ENCODE results near the gene NPIPB9. TPM values are rescaled to one million over a fixed set of nuclear protein-coding genes. Genes with fewer than 3 reads are reported as not detected.
"Not testable (repeated sequence)": the region's sequence is repeated elsewhere in the genome, so short reads cannot be mapped to it uniquely, and the experiment has no call there.

Gene NPIPB9
- 3.0 and 3.2 TPM in 2 replicates for total RNA-seq
- 1.0 and 1.5 TPM in 2 replicates for polyA plus RNA-seq

DNA sequence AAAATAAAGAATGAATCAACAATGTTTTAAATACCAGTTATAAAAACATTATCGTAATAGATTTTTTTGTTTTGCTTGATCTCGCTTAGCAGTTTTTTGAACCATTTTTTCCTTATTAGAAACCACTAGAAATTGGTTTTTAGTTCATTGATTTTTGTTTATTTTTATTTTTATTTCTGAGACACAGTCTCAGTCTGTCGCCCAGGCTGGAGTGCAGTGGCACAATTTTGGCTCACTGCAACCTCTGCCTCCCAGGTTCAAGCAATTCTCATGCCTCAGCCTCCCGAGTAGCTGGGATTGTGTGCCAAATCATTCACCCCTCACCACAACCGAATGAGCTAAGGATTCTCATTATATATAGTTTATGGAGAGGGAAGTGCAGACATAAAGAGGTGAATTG lies at the start of gene NPIPB9:
Gene NPIPB9 (plus strand): TSS at position 301 of the 400 bp plus-strand sequence.
- H3K27ac ChIP-seq; H3K4me1 ChIP-seq (ENCODE audit: insufficient read depth); H3K79me2 ChIP-seq; H3K9me3 ChIP-seq (ENCODE audit: low read depth); H3K9me2 ChIP-seq (replicated peaks; ENCODE audit: insufficient read depth); H4K20me1 ChIP-seq (ENCODE audit: insufficient read depth, poor library complexity, severe bottlenecking); H3K27me3 ChIP-seq; H3K4me3 ChIP-seq; DNase-seq (ENCODE audit: low spot score); H3K36me3 ChIP-seq (replicated peaks; ENCODE audit: insufficient read depth, low read depth); H2AFZ ChIP-seq; H3K4me2 ChIP-seq: not testable (repeated sequence)
- WGBS (ENCODE audit: low lambda C conversion rate, missing lambda C conversion rate): no CpG with 5 or more reads among the region's 5 CpGs

DNA sequence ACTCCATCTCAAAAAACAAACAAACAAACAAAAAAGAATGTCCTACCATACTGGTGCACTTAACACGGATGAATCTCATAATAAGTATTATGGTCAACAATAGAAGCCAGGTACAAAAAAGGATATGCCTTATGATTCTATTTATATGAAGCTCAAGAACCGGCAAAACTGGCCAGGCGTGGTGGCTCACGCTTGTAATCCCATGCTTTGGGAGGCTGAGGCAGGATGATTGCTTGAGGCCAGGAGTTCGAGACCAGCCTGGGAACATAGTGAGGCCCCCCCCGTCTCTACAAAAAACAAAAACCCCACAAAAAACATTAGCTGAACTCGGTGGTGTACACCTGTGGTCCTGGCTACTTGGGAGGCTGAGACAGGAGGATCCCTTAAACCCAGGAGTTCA lies 47.3 kb upstream of the NPIPB9 start:
- H3K4me2 ChIP-seq; H3K9me3 ChIP-seq (ENCODE audit: low read depth); H3K27me3 ChIP-seq; H3K4me3 ChIP-seq; H2AFZ ChIP-seq; H4K20me1 ChIP-seq (ENCODE audit: insufficient read depth, poor library complexity, severe bottlenecking); H3K36me3 ChIP-seq (replicated peaks; ENCODE audit: insufficient read depth, low read depth); H3K79me2 ChIP-seq; H3K9me2 ChIP-seq (replicated peaks; ENCODE audit: insufficient read depth); DNase-seq (ENCODE audit: low spot score); H3K4me1 ChIP-seq (ENCODE audit: insufficient read depth); H3K27ac ChIP-seq: not testable (repeated sequence)
- WGBS (ENCODE audit: low lambda C conversion rate, missing lambda C conversion rate): no CpG with 5 or more reads among the region's 7 CpGs

DNA sequence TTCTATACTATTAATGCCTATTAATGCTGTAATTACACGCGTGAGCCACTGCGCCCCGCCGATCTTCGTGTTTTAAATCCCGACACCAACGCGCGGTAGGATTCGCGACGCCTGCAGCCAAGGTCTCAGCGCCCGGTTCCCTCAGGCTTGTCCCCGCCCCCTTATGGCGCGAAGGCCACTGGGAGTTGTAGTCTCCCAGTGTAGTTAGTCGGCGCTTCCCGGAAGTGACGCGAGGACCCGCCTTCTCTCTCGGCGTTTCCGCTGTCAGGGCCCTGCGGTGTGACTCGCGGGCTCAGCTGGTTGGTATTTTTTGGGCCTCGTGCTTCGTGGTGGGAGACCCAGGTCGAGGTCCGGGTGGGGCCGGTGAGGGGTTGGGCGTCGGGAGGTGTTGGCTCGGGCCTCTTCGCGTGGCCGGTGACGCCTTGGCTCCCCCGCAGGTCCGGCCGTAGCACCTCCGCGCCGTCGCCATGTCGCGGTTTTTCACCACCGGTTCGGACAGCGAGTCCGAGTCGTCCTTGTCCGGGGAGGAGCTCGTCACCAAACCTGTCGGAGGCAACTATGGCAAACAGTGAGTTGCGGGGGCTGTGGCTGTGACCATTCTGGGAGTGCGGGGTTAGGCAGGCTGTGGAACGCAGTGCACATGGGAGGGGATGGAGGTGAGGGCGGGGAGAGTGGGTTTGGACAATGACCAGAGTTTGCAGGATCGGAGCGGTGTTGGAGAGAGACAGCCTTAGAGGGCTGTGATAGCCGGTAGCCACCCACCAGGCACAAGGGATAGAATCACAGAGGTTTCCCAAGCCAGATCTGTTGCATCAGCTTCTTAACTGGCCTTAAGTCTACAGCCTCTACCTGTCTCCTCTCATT lies 40.1 kb upstream of the NPIPB9 start, which contains the start of gene EIF3C:
Gene EIF3C (plus strand): TSS at position 245 of the 864 bp plus-strand sequence. CDS start 223 bp downstream, at position 468.
- not testable (repeated sequence) for H3K27me3 ChIP-seq; H3K4me3 ChIP-seq; H2AFZ ChIP-seq; H3K27ac ChIP-seq; H3K79me2 ChIP-seq; H3K9me2 ChIP-seq (replicated peaks; ENCODE audit: insufficient read depth); H3K4me1 ChIP-seq (ENCODE audit: insufficient read depth); H3K4me2 ChIP-seq; DNase-seq (ENCODE audit: low spot score); H3K9me3 ChIP-seq (ENCODE audit: low read depth); H3K36me3 ChIP-seq (replicated peaks; ENCODE audit: insufficient read depth, low read depth); H4K20me1 ChIP-seq (ENCODE audit: insufficient read depth, poor library complexity, severe bottlenecking)
- WGBS (ENCODE audit: low lambda C conversion rate, missing lambda C conversion rate): no CpG with 5 or more reads among the region's 66 CpGs

DNA sequence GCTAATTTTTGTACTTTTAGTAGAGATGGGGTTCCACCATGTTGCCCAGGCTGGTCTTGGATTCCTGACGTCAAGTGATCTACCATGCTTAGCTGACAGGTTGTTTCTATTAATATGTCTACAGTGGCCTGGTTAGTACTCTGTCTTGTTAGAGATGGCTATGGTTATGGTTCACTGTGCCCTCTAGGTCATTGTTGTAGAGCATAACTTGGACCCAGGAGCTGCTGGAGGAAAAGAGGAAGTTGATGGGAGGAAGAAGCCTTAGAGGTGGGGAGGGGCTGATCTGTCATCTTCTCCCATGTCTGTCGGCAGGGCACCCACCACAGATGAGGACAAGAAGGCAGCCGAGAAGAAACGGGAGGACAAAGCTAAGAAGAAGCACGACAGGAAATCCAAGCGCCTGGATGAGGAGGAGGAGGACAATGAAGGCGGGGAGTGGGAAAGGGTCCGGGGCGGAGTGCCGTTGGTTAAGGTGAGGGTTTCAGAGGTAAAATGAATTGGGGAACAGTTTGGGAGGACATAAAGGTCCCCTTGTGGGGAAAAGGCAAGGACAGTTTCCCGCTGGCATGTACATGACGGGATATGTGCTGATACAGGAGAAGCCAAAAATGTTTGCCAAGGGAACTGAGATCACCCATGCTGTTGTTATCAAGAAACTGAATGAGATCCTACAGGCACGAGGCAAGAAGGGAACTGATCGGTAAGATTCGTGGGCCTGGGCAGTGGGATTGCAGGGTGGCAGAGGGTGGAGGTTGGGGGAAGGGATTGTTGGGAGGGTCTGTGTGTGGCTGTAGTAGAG lies 28.5 kb upstream of the NPIPB9 start:
- DNase-seq (ENCODE audit: low spot score); H3K4me2 ChIP-seq; H3K4me3 ChIP-seq; H3K79me2 ChIP-seq; H4K20me1 ChIP-seq (ENCODE audit: insufficient read depth, poor library complexity, severe bottlenecking); H3K9me3 ChIP-seq (ENCODE audit: low read depth); H3K9me2 ChIP-seq (replicated peaks; ENCODE audit: insufficient read depth); H3K27me3 ChIP-seq; H3K36me3 ChIP-seq (replicated peaks; ENCODE audit: insufficient read depth, low read depth); H3K27ac ChIP-seq; H3K4me1 ChIP-seq (ENCODE audit: insufficient read depth); H2AFZ ChIP-seq: not testable (repeated sequence)
- WGBS (ENCODE audit: low lambda C conversion rate, missing lambda C conversion rate): over 99% methylated on average over 11 of the region's 15 CpGs

DNA sequence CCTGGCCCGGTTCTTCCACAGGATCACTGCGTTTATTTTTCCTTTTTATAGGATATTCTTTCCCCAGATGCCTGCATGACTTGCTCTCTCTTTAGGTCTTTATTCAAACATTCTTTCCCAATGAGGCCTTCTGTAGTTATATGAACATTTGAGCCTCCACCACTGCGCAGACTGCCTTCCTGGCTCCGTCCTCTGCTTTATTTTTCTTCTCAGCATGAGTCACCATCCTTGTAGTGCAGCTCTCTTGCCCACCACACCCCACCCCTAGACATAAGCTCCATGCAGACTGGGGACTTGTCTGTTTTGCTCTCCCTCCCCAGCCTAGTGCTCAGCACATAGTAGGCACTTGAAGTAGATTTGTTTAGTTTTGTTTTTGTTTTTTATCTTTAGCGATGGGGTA lies 20.3 kb upstream of the NPIPB9 start:
- DNase-seq (ENCODE audit: low spot score): not testable (repeated sequence)

DNA sequence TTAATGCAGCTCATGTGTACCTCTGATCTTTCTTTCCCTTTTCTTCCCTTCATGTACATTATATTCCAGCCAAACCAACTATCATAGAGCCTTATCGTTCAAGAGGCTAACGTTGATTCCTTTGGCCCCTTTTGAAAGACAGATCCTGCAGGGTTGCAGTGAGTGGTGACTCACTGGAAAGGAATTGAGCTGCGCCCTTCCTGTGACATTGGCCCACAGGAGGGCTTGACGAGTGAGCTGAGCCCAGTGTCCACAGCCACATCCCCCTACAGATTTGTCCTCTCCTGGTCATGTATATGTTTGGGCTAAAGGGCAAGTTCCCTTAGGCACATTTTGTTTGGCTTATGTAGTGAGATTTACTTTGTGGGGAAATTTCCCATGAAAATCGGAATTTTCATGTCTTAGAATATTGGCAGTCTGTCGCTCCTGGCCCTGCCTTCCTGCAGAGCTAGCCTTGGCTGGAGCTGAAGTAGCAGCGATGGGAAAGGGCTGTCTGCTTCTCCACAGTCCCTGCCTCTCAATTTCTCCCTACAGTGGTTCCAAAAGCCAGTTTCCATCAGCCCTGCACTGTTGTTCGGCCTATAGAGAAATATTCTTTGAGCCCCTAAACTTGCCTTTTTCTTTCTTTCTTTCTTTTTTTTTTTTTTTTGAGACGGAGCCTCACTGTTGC lies 19.0 kb upstream of the NPIPB9 start:
- not testable (repeated sequence) for H3K9me2 ChIP-seq (replicated peaks; ENCODE audit: insufficient read depth); DNase-seq (ENCODE audit: low spot score); H3K36me3 ChIP-seq (replicated peaks; ENCODE audit: insufficient read depth, low read depth); H3K9me3 ChIP-seq (ENCODE audit: low read depth); H3K27me3 ChIP-seq; H3K4me2 ChIP-seq; H2AFZ ChIP-seq; H3K4me3 ChIP-seq; H3K79me2 ChIP-seq; H3K4me1 ChIP-seq (ENCODE audit: insufficient read depth); H4K20me1 ChIP-seq (ENCODE audit: insufficient read depth, poor library complexity, severe bottlenecking)
- peak overlapping the region; percentile 60 for H3K27ac ChIP-seq
- WGBS (ENCODE audit: low lambda C conversion rate, missing lambda C conversion rate): no CpG with 5 or more reads among the region's 9 CpGs

More for the DNA sequence above, 20.3 kb upstream of the NPIPB9 start:
- H4K20me1 ChIP-seq (ENCODE audit: insufficient read depth, poor library complexity, severe bottlenecking); H3K4me3 ChIP-seq; H3K9me2 ChIP-seq (replicated peaks; ENCODE audit: insufficient read depth); H3K9me3 ChIP-seq (ENCODE audit: low read depth); H3K79me2 ChIP-seq; H3K36me3 ChIP-seq (replicated peaks; ENCODE audit: insufficient read depth, low read depth); H3K27me3 ChIP-seq; H3K4me2 ChIP-seq; H3K4me1 ChIP-seq (ENCODE audit: insufficient read depth); H2AFZ ChIP-seq; H3K27ac ChIP-seq: not testable (repeated sequence)
- WGBS (ENCODE audit: low lambda C conversion rate, missing lambda C conversion rate): no CpG with 5 or more reads among the region's 5 CpGs

DNA sequence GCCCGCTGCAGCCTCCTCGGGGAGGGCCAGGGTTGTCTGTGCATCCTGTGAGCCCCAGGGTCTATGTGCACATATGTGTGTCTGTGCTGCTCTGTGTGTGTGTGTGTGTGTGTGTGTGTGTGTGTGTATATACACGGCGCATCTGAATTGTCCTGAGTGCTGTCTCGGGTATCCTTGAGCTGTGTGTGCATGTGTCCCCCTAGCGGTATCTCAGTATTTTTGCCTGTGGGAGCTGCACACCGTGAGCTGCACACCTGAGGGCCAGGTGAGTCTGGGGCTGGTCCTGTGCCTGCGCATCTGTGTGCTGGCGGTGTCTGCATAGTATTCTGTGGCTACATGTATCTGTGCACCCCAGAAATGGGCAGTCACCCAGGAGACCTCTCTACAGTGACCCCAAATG lies 11.8 kb upstream of the NPIPB9 start:
- WGBS (ENCODE audit: low lambda C conversion rate, missing lambda C conversion rate): no CpG with 5 or more reads among the region's 9 CpGs
- H3K4me3 ChIP-seq; DNase-seq (ENCODE audit: low spot score); H2AFZ ChIP-seq; H3K9me2 ChIP-seq (replicated peaks; ENCODE audit: insufficient read depth); H3K9me3 ChIP-seq (ENCODE audit: low read depth); H3K36me3 ChIP-seq (replicated peaks; ENCODE audit: insufficient read depth, low read depth); H4K20me1 ChIP-seq (ENCODE audit: insufficient read depth, poor library complexity, severe bottlenecking); H3K4me1 ChIP-seq (ENCODE audit: insufficient read depth); H3K27ac ChIP-seq; H3K79me2 ChIP-seq; H3K4me2 ChIP-seq; H3K27me3 ChIP-seq: not testable (repeated sequence)

DNA sequence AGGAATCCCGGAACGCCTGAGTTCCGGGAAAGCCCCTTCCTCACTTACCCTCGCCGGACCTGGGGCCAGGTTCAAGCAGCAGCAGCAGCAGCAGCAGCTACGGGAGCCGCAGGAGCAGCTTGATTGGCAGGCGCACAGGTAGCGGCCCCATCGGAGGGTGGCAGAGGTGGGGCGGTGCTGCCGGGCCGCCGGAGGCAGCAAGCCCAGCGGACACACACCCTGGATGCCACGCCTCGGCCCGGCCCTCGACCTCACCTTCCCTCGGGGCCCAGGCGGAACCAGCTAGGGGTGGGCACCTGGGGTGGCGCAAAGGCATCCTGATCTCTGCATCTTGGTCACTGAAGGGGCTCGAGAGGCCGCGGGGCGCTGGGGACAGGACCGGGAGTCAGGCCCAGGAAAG lies 11.0 kb upstream of the NPIPB9 start:
- H3K9me2 ChIP-seq (replicated peaks; ENCODE audit: insufficient read depth); DNase-seq (ENCODE audit: low spot score); H3K36me3 ChIP-seq (replicated peaks; ENCODE audit: insufficient read depth, low read depth); H3K79me2 ChIP-seq; H2AFZ ChIP-seq; H3K4me1 ChIP-seq (ENCODE audit: insufficient read depth); H3K27me3 ChIP-seq; H3K27ac ChIP-seq; H3K9me3 ChIP-seq (ENCODE audit: low read depth); H3K4me2 ChIP-seq; H4K20me1 ChIP-seq (ENCODE audit: insufficient read depth, poor library complexity, severe bottlenecking); H3K4me3 ChIP-seq: not testable (repeated sequence)
- WGBS (ENCODE audit: low lambda C conversion rate, missing lambda C conversion rate): 0% methylated on average over 4 of the region's 27 CpGs
